HEK293 (cell line): ENCODE results near the gene DST.

ENCODE experiments used
- CTCF ChIA-PET: fragments of 350-600 bp; formaldehyde crosslinking; extraction: SDS; loops from one replicate; lab custom pipeline; 2021; ENCODE audit warnings: antibody characterized with exemption; lab: Yijun Ruan, JAX
- POLR2A ChIA-PET: fragments of 300-600 bp; formaldehyde crosslinking; extraction: SDS; loops from one replicate; lab custom pipeline; 2020; ENCODE audit warnings: antibody characterized with exemption, inconsistent platforms; lab: Yijun Ruan, JAX
- H3K27ac ChIP-seq: fragments of 200-500 bp; sonication (Bioruptor generic); 2 replicates; pipeline ENCODE4 v1.5.1; 2014; ENCODE audit warnings: low read depth, low read length, control low read depth, inconsistent platforms; ENCODE audit errors: extremely low read depth
- H3K36me3 ChIP-seq, 2 experiments: fragments of 200-500 bp in 1 of 2; sonication (Bioruptor generic) in 1 of 2; 1 replicate in 1 of 2; 2 replicates in 1 of 2; pipeline ENCODE4 v1.5.1; 2014 to 2017; ENCODE audit warnings: inconsistent platforms in 2 of 2, low read length in 2 of 2; ENCODE audit not compliant: control insufficient read depth in 2 of 2, insufficient read depth in 1 of 2
- H3K4me1 ChIP-seq: fragments of 200-500 bp; sonication (Bioruptor generic); 2 replicates; pipeline ENCODE4 v1.5.1; 2014; ENCODE audit warnings: mild to moderate bottlenecking, low read length, inconsistent platforms; ENCODE audit not compliant: control insufficient read depth, insufficient read depth
- H3K4me3 ChIP-seq: 2 replicates; pipeline ENCODE4 v1.5.1; 2011; ENCODE audit warnings: low read depth, mild to moderate bottlenecking, control low read depth, low read length, moderate library complexity
- H3K9me3 ChIP-seq: fragments of 200-500 bp; sonication (Bioruptor generic); 2 replicates; pipeline ENCODE4 v1.5.1; 2014; ENCODE audit warnings: low read depth, low read length, inconsistent platforms; ENCODE audit not compliant: control insufficient read depth, insufficient read depth
- GLI2 ChIP-seq: fragments of 450-650 bp; formaldehyde crosslinking; IDR thresholded peaks from 2 replicates; pipeline ENCODE4; 2017; ENCODE audit warnings: missing biosample characterization, missing genetic modification characterization, low read depth, borderline replicate concordance
- GLIS2 ChIP-seq: fragments of 450-650 bp; formaldehyde crosslinking; IDR thresholded peaks from 2 replicates; pipeline ENCODE4 v1.5.1; 2016; ENCODE audit warnings: missing biosample characterization, missing genetic modification characterization
- KLF10 ChIP-seq: fragments of 450-650 bp; IDR thresholded peaks from 2 replicates; pipeline ENCODE4 v1.5.1; 2018; ENCODE audit warnings: missing biosample characterization, mild to moderate bottlenecking, missing genetic modification characterization
- MZF1 ChIP-seq: fragments of 450-650 bp; formaldehyde crosslinking; IDR thresholded peaks from 2 replicates; pipeline ENCODE4 v1.5.1; 2017; ENCODE audit warnings: missing biosample characterization, missing genetic modification characterization, borderline replicate concordance
- OSR2 ChIP-seq: fragments of 450-650 bp; formaldehyde crosslinking; IDR thresholded peaks from 2 replicates; pipeline ENCODE4 v1.5.1; 2016; ENCODE audit warnings: missing biosample characterization, missing genetic modification characterization
- PRDM1 ChIP-seq: fragments of 450-650 bp; formaldehyde crosslinking; IDR thresholded peaks from 2 replicates; pipeline ENCODE4; 2016; ENCODE audit warnings: missing biosample characterization, missing genetic modification characterization
- SCRT1 ChIP-seq: fragments of 450-650 bp; formaldehyde crosslinking; IDR thresholded peaks from 2 replicates; pipeline ENCODE4 v1.5.1; 2016; ENCODE audit warnings: missing biosample characterization, missing genetic modification characterization, borderline replicate concordance
- ZFHX2 ChIP-seq: fragments of 450-650 bp; formaldehyde crosslinking; conservative IDR thresholded peaks from 2 replicates; pipeline ENCODE4 v1.5.1; 2016; ENCODE audit warnings: missing biosample characterization, missing genetic modification characterization
- ZFP41 ChIP-seq: fragments of 450-650 bp; formaldehyde crosslinking; IDR thresholded peaks from 2 replicates; pipeline ENCODE4 v1.5.1; 2016; ENCODE audit warnings: missing biosample characterization, missing genetic modification characterization, borderline replicate concordance
- ZNF10 ChIP-seq: fragments of 450-650 bp; formaldehyde crosslinking; IDR thresholded peaks from 2 replicates; pipeline ENCODE4 v1.5.1; 2017; ENCODE audit warnings: missing biosample characterization, missing genetic modification characterization
- ZNF132 ChIP-seq: fragments of 450-650 bp; formaldehyde crosslinking; IDR thresholded peaks from 2 replicates; pipeline ENCODE4 v1.5.1; 2017; ENCODE audit warnings: missing biosample characterization, missing genetic modification characterization, borderline replicate concordance
- ZNF146 ChIP-seq: fragments of 450-650 bp; formaldehyde crosslinking; IDR thresholded peaks from 2 replicates; pipeline ENCODE4 v1.5.1; 2016; ENCODE audit warnings: missing biosample characterization, missing genetic modification characterization
- ZNF2 ChIP-seq: fragments of 450-650 bp; formaldehyde crosslinking; IDR thresholded peaks from 2 replicates; pipeline ENCODE4 v1.5.1; 2016; ENCODE audit warnings: missing biosample characterization, missing genetic modification characterization
- ZNF350 ChIP-seq: fragments of 450-650 bp; formaldehyde crosslinking; IDR thresholded peaks from 2 replicates; pipeline ENCODE4 v1.5.0; 2017; ENCODE audit warnings: missing biosample characterization, mild to moderate bottlenecking, missing genetic modification characterization
- ZNF37A ChIP-seq: fragments of 450-650 bp; IDR thresholded peaks from 2 replicates; pipeline ENCODE4 v1.5.1; 2018; ENCODE audit warnings: missing biosample characterization, missing genetic modification characterization
- ZNF433 ChIP-seq: fragments of 450-650 bp; formaldehyde crosslinking; IDR thresholded peaks from 2 replicates; pipeline ENCODE4 v1.5.1; 2016; ENCODE audit warnings: missing biosample characterization, missing genetic modification characterization, low read depth
- ZNF558 ChIP-seq: fragments of 450-650 bp; formaldehyde crosslinking; IDR thresholded peaks from 2 replicates; pipeline ENCODE4 v1.5.1; 2016; ENCODE audit warnings: missing biosample characterization, missing genetic modification characterization
- ZNF596 ChIP-seq: fragments of 450-650 bp; IDR thresholded peaks from 2 replicates; pipeline ENCODE4 v1.5.0; 2018; ENCODE audit warnings: missing biosample characterization, mild to moderate bottlenecking, missing genetic modification characterization, moderate library complexity
- ZNF621 ChIP-seq: fragments of 450-650 bp; formaldehyde crosslinking; IDR thresholded peaks from 2 replicates; pipeline ENCODE4 v1.5.1; 2017; ENCODE audit warnings: missing biosample characterization, missing genetic modification characterization
- ZNF747 ChIP-seq: fragments of 450-650 bp; formaldehyde crosslinking; IDR thresholded peaks from 2 replicates; pipeline ENCODE4 v1.5.1; 2016; ENCODE audit warnings: missing biosample characterization, missing genetic modification characterization
- ZNF776 ChIP-seq: fragments of 450-650 bp; formaldehyde crosslinking; IDR thresholded peaks from 2 replicates; pipeline ENCODE4 v1.5.0; 2017; ENCODE audit warnings: missing biosample characterization, missing genetic modification characterization, borderline replicate concordance
- ZNF792 ChIP-seq: fragments of 450-650 bp; formaldehyde crosslinking; IDR thresholded peaks from 2 replicates; pipeline ENCODE4 v1.5.1; 2016; ENCODE audit warnings: missing biosample characterization, missing genetic modification characterization
- ZNF843 ChIP-seq: fragments of 450-650 bp; formaldehyde crosslinking; IDR thresholded peaks from 2 replicates; pipeline ENCODE4 v1.5.1; 2016; ENCODE audit warnings: missing biosample characterization, missing genetic modification characterization
- TF ChIP-seq, protein P1 (sequence below): fragments of 450-650 bp; formaldehyde crosslinking; IDR thresholded peaks from 2 replicates; pipeline ENCODE4 v1.5.0; 2017; ENCODE audit warnings: missing biosample characterization, missing genetic modification characterization, borderline replicate concordance
- TF ChIP-seq, protein P2 (sequence below): fragments of 450-650 bp; IDR thresholded peaks from 2 replicates; pipeline ENCODE4 v1.5.1; 2018; ENCODE audit warnings: missing biosample characterization, missing genetic modification characterization
- TF ChIP-seq, protein P3 (sequence below): fragments of 450-650 bp; formaldehyde crosslinking; conservative IDR thresholded peaks from 2 replicates; pipeline ENCODE4 v1.5.1; 2016; ENCODE audit warnings: low read depth, missing biosample characterization, missing genetic modification characterization

The DST gene

GRCh38 chr6:56549014-56549413, 93.7 kb downstream of the DST start (continued):
- TF ChIP-seq, protein P1, sequence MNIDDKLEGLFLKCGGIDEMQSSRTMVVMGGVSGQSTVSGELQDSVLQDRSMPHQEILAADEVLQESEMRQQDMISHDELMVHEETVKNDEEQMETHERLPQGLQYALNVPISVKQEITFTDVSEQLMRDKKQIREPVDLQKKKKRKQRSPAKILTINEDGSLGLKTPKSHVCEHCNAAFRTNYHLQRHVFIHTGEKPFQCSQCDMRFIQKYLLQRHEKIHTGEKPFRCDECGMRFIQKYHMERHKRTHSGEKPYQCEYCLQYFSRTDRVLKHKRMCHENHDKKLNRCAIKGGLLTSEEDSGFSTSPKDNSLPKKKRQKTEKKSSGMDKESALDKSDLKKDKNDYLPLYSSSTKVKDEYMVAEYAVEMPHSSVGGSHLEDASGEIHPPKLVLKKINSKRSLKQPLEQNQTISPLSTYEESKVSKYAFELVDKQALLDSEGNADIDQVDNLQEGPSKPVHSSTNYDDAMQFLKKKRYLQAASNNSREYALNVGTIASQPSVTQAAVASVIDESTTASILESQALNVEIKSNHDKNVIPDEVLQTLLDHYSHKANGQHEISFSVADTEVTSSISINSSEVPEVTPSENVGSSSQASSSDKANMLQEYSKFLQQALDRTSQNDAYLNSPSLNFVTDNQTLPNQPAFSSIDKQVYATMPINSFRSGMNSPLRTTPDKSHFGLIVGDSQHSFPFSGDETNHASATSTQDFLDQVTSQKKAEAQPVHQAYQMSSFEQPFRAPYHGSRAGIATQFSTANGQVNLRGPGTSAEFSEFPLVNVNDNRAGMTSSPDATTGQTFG (tag by site-specific recombination) = no peak
- TF ChIP-seq OSR2 (peak; percentile 53; the same call in 1 of the 2 replicates), ZNF621 (no peak), ZNF843 (tag by site-specific recombination) (0 out of 2 replicates have a peak, but pooled peaks have one; percentile 15)

- Histone ChIP-seq H3K4me3 (no peak overlapping the region), H3K9me3 (no peaks in the 10 kb centered on the region), H3K27ac (no peak overlapping the region; the same call in 1 of the 2 replicates), H3K36me3 (no peaks in the 10 kb centered on the region), H3K4me1 (peaks cover 48% of the 10 kb centered on the region)
- ChIA-PET CTCF (interaction anchor here (0.9 to 4.8 kb wide), 4 partner anchors 23 to 70 kb away, joined by 3 to 39 read pairs (median 16); no protein-coding TSS in a partner anchor), POLR2A (no interaction called here)
- TF ChIP-seq ZNF776 (tag by site-specific recombination) (no peak), ZNF433 (tag by site-specific recombination) (no peak), ZNF350 (tag by site-specific recombination) (no peak), ZNF146 (tag by site-specific recombination) (no peak), ZNF747 (no peak), ZNF558 (tag by site-specific recombination) (no peak), KLF10 (tag by site-specific recombination) (no peak), PRDM1 (tag by site-specific recombination) (no peak), MZF1 (no peak)
- TF ChIP-seq, protein P2, sequence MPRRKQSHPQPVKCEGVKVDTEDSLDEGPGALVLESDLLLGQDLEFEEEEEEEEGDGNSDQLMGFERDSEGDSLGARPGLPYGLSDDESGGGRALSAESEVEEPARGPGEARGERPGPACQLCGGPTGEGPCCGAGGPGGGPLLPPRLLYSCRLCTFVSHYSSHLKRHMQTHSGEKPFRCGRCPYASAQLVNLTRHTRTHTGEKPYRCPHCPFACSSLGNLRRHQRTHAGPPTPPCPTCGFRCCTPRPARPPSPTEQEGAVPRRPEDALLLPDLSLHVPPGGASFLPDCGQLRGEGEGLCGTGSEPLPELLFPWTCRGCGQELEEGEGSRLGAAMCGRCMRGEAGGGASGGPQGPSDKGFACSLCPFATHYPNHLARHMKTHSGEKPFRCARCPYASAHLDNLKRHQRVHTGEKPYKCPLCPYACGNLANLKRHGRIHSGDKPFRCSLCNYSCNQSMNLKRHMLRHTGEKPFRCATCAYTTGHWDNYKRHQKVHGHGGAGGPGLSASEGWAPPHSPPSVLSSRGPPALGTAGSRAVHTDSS = no peak
These were observed 95.0 kb downstream of the DST start for GRCh38 chr6:56547687-56548086.

- CTCF ChIA-PET = interaction anchor here (0.6 to 2.9 kb wide), 22 partner anchors 9 to 1096 kb away, joined by 3 to 15 read pairs (median 4); partner anchors contain the start of gene PRIM2
- TF ChIP-seq ZFHX2 (tag by site-specific recombination) = peak; percentile 38; the same call in 1 of the 2 replicates
- TF ChIP-seq ZNF2 = peak; percentile 95
- no peak; the same call in 1 of the 2 replicates for TF ChIP-seq ZNF596 (tag by site-specific recombination)
- no peak for TF ChIP-seq ZNF132
- no peak for TF ChIP-seq ZFP41
- TF ChIP-seq SCRT1 (tag by site-specific recombination) = no peak
- no peak for TF ChIP-seq GLI2 (tag by site-specific recombination)
- TF ChIP-seq ZNF792 = no peak
- TF ChIP-seq GLIS2 (tag by site-specific recombination) = peak; percentile 93
- TF ChIP-seq ZNF10 (tag by site-specific recombination) = 0 out of 2 replicates have a peak, but pooled peaks have one; percentile 20
- TF ChIP-seq, protein P3, sequence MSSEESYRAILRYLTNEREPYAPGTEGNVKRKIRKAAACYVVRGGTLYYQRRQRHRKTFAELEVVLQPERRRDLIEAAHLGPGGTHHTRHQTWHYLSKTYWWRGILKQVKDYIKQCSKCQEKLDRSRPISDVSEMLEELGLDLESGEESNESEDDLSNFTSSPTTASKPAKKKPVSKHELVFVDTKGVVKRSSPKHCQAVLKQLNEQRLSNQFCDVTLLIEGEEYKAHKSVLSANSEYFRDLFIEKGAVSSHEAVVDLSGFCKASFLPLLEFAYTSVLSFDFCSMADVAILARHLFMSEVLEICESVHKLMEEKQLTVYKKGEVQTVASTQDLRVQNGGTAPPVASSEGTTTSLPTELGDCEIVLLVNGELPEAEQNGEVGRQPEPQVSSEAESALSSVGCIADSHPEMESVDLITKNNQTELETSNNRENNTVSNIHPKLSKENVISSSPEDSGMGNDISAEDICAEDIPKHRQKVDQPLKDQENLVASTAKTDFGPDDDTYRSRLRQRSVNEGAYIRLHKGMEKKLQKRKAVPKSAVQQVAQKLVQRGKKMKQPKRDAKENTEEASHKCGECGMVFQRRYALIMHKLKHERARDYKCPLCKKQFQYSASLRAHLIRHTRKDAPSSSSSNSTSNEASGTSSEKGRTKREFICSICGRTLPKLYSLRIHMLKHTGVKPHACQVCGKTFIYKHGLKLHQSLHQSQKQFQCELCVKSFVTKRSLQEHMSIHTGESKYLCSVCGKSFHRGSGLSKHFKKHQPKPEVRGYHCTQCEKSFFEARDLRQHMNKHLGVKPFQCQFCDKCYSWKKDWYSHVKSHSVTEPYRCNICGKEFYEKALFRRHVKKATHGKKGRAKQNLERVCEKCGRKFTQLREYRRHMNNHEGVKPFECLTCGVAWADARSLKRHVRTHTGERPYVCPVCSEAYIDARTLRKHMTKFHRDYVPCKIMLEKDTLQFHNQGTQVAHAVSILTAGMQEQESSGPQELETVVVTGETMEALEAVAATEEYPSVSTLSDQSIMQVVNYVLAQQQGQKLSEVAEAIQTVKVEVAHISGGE = peak; percentile 35; the same call in 1 of the 2 replicates
- TF ChIP-seq ZNF37A = no peak
These were observed 100.0 kb downstream of the DST start for GRCh38 chr6:56542364-56543331.

More at GRCh38 chr6:56542364-56543331, 100.0 kb downstream of the DST start:
- no peaks in the 10 kb centered on the region for H3K9me3 ChIP-seq
- POLR2A ChIA-PET = interaction anchor here (0.6 to 2.1 kb wide), 23 partner anchors 10 to 718 kb away, joined by 3 to 17 read pairs (median 4); partner anchors contain the start of gene BAG2
- H3K36me3 ChIP-seq = no peaks in the 10 kb centered on the region
- H3K4me1 ChIP-seq = peaks cover 28% of the 10 kb centered on the region
- H3K27ac ChIP-seq = peak overlapping the region; percentile 95
- H3K4me3 ChIP-seq = peak overlapping the region; percentile 53
